ENCODE data around the gene ADAMTS5. TPM values are rescaled to one million over a fixed set of nuclear protein-coding genes. Genes with fewer than 3 reads are reported as not detected.

Gene ADAMTS5
- total RNA-seq, 1 experiment from 2014 or later = 0.05 TPM

GRCh38 chr21:26965040-26965906 is 1.6 kb downstream of the ADAMTS5 start:
- no peaks in the 10 kb centered on the region; the same call in 1 of the 2 replicates for H3K27me3 ChIP-seq (ENCODE audit: control insufficient read depth, insufficient read depth, low read length)
- in situ Hi-C loops (cut with HindIII; ENCODE audit: low pct_unique_long_range_greater_than_20kb, low sequenced_read_pairs) = no loop called here
- no peaks in the 10 kb centered on the region; the same call in 1 of the 2 replicates for H3K36me3 ChIP-seq (ENCODE audit: control insufficient read depth, insufficient read depth, low read length)
- H3K27ac ChIP-seq (ENCODE audit: low read length) = no peak overlapping the region
- TF ChIP-seq TCF7L2 (IDR thresholded peaks at IDR 0.05; ENCODE audit: low read depth, low read length) = no peak
- no peak for TF ChIP-seq SIN3A (IDR thresholded peaks at IDR 0.05; ENCODE audit: borderline replicate concordance, insufficient read depth, low read depth, low read length)
- TF ChIP-seq, protein P1, sequence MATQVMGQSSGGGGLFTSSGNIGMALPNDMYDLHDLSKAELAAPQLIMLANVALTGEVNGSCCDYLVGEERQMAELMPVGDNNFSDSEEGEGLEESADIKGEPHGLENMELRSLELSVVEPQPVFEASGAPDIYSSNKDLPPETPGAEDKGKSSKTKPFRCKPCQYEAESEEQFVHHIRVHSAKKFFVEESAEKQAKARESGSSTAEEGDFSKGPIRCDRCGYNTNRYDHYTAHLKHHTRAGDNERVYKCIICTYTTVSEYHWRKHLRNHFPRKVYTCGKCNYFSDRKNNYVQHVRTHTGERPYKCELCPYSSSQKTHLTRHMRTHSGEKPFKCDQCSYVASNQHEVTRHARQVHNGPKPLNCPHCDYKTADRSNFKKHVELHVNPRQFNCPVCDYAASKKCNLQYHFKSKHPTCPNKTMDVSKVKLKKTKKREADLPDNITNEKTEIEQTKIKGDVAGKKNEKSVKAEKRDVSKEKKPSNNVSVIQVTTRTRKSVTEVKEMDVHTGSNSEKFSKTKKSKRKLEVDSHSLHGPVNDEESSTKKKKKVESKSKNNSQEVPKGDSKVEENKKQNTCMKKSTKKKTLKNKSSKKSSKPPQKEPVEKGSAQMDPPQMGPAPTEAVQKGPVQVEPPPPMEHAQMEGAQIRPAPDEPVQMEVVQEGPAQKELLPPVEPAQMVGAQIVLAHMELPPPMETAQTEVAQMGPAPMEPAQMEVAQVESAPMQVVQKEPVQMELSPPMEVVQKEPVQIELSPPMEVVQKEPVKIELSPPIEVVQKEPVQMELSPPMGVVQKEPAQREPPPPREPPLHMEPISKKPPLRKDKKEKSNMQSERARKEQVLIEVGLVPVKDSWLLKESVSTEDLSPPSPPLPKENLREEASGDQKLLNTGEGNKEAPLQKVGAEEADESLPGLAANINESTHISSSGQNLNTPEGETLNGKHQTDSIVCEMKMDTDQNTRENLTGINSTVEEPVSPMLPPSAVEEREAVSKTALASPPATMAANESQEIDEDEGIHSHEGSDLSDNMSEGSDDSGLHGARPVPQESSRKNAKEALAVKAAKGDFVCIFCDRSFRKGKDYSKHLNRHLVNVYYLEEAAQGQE (IDR thresholded peaks at IDR 0.05; ENCODE audit: insufficient read depth in 1 of 2, low read depth in 2 of 2, low read length in 1 of 2) = no peak
- no peak for TF ChIP-seq CTCF (IDR thresholded peaks at IDR 0.05)
- ChIA-PET POLR2A (no interaction called here), CTCF (no interaction called here)
- no peak for ATAC-seq
- no peaks in the 10 kb centered on the region for H3K4me1 ChIP-seq (ENCODE audit: control insufficient read depth, insufficient read depth, low read length)
- no peaks in the 10 kb centered on the region for H3K9me3 ChIP-seq (ENCODE audit: control insufficient read depth, insufficient read depth, low read depth, low read length)
- no TSS peak for BruUV-seq (replicated peaks)
- no peak for DNase-seq (ENCODE audit: low read depth, low spot score)
- intact Hi-C loops (cut with micrococcal nuclease; ENCODE audit: unreplicated experiment) = no loop called here
- H3K4me3 ChIP-seq (ENCODE audit: low read depth in 2 of 2, low read length in 2 of 2) = peak overlapping the region in 1 of 2 experiments; percentile 39; a peak in 1 of 4 replicates

GRCh38 chr21:26964170-26964778 is 2.6 kb downstream of the ADAMTS5 start:
- Histone ChIP-seq H3K36me3 (ENCODE audit: control insufficient read depth, insufficient read depth, low read length) (no peaks in the 10 kb centered on the region; the same call in 1 of the 2 replicates), H3K27me3 (ENCODE audit: control insufficient read depth, insufficient read depth, low read length) (no peaks in the 10 kb centered on the region; the same call in 1 of the 2 replicates), H3K4me3 (ENCODE audit: low read depth in 2 of 2, low read length in 2 of 2) (no peak overlapping the region; a peak in 1 of 4 replicates), H3K9me3 (ENCODE audit: control insufficient read depth, insufficient read depth, low read depth, low read length) (no peaks in the 10 kb centered on the region), H3K4me1 (ENCODE audit: control insufficient read depth, insufficient read depth, low read length) (no peaks in the 10 kb centered on the region), H3K27ac (ENCODE audit: low read length) (no peak overlapping the region)
- in situ Hi-C loops (cut with HindIII; ENCODE audit: low pct_unique_long_range_greater_than_20kb, low sequenced_read_pairs) = no loop called here
- intact Hi-C loops (cut with micrococcal nuclease; ENCODE audit: unreplicated experiment) = no loop called here
- ChIA-PET POLR2A (no interaction called here), CTCF (no interaction called here)
- no TSS peak for BruUV-seq (replicated peaks)
- no peak for DNase-seq (ENCODE audit: low read depth, low spot score)
- ATAC-seq = no peak
- no peak for TF ChIP-seq SIN3A (IDR thresholded peaks at IDR 0.05; ENCODE audit: borderline replicate concordance, insufficient read depth, low read depth, low read length)
- no peak for TF ChIP-seq TCF7L2 (IDR thresholded peaks at IDR 0.05; ENCODE audit: low read depth, low read length)
- no peak for TF ChIP-seq CTCF (IDR thresholded peaks at IDR 0.05)
- TF ChIP-seq, protein P1 (IDR thresholded peaks at IDR 0.05; ENCODE audit: insufficient read depth in 1 of 2, low read depth in 2 of 2, low read length in 1 of 2) = no peak
- TF ChIP-seq POLR2AphosphoS5 (IDR thresholded peaks at IDR 0.05; ENCODE audit: low read depth, low read length) = no peak
